ENCODE measurements around the gene GPC6. TPM values are rescaled to one million over a fixed set of nuclear protein-coding genes. Genes with fewer than 3 reads are reported as not detected.

GPC6 gene
- polyA plus RNA-seq, 1 donor from 2014 or later: 9.0 TPM

DNA sequence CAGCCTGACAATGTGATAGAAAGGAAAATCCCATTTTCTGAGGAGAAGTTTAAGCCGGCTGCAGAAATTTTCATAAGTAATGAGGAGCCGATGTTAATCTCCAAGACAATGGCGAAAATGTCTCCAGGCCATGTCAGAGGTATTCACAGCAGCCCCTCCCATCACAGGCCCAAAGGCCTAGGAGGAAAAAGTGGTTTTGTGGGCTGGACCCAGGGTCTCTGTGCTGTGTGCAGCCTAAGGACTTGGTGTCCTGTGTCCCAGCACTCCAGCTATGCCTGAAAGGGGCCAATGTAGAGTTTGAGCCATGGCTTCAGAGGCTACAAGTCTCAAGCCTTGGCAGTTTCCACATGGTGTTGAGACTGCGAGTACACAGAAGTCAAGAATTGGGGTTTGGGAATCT lies 32.9 kb upstream of the GPC6 start:
- Histone ChIP-seq H3K9ac (ENCODE audit: low read length) (no peak overlapping the region), H3K36me3 (ENCODE audit: insufficient read depth, low read length) (no peaks in the 10 kb centered on the region), H3F3A (ENCODE audit: insufficient read depth, low read length, poor library complexity, severe bottlenecking) (no peaks in the 10 kb centered on the region), H3K9me2 (ENCODE audit: insufficient read depth, low read length) (no peaks in the 10 kb centered on the region), H3K4me2 (ENCODE audit: low read length) (no peak overlapping the region), H2AFZ (ENCODE audit: low read depth, low read length) (no peak overlapping the region), H3K79me2 (replicated peaks; ENCODE audit: insufficient read depth, low read length) (no peaks in the 10 kb centered on the region), H4K20me1 (ENCODE audit: insufficient read depth) (no peaks in the 10 kb centered on the region), H3K27ac (ENCODE audit: low read length) (no peak overlapping the region), H3K9me3 (ENCODE audit: low read length) (no peaks in the 10 kb centered on the region), H3K27me3 (ENCODE audit: insufficient read depth, low read depth, low read length) (no peaks in the 10 kb centered on the region), H3K4me3 (ENCODE audit: low read length) (no peak overlapping the region)
- TF ChIP-seq SMC3 (conservative IDR thresholded peaks at IDR 0.05; ENCODE audit: poor library complexity) (no peak), EP300 (conservative IDR thresholded peaks at IDR 0.05; ENCODE audit: poor library complexity, severe bottlenecking) (no peak), POLR2AphosphoS5 (IDR thresholded peaks at IDR 0.05) (no peak), MXI1 (conservative IDR thresholded peaks at IDR 0.05; ENCODE audit: poor library complexity, severe bottlenecking) (no peak), EZH2 (IDR thresholded peaks at IDR 0.05; ENCODE audit: borderline replicate concordance, insufficient read depth, low read length, poor library complexity, severe bottlenecking) (no peak), RAD21 (conservative IDR thresholded peaks at IDR 0.05) (no peak), TAF1 (IDR thresholded peaks at IDR 0.05; ENCODE audit: low read depth) (no peak)
- TF ChIP-seq, protein P1, sequence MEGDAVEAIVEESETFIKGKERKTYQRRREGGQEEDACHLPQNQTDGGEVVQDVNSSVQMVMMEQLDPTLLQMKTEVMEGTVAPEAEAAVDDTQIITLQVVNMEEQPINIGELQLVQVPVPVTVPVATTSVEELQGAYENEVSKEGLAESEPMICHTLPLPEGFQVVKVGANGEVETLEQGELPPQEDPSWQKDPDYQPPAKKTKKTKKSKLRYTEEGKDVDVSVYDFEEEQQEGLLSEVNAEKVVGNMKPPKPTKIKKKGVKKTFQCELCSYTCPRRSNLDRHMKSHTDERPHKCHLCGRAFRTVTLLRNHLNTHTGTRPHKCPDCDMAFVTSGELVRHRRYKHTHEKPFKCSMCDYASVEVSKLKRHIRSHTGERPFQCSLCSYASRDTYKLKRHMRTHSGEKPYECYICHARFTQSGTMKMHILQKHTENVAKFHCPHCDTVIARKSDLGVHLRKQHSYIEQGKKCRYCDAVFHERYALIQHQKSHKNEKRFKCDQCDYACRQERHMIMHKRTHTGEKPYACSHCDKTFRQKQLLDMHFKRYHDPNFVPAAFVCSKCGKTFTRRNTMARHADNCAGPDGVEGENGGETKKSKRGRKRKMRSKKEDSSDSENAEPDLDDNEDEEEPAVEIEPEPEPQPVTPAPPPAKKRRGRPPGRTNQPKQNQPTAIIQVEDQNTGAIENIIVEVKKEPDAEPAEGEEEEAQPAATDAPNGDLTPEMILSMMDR (IDR thresholded peaks at IDR 0.05; ENCODE audit: poor library complexity, severe bottlenecking): no peak
- TF ChIP-seq, protein P2, sequence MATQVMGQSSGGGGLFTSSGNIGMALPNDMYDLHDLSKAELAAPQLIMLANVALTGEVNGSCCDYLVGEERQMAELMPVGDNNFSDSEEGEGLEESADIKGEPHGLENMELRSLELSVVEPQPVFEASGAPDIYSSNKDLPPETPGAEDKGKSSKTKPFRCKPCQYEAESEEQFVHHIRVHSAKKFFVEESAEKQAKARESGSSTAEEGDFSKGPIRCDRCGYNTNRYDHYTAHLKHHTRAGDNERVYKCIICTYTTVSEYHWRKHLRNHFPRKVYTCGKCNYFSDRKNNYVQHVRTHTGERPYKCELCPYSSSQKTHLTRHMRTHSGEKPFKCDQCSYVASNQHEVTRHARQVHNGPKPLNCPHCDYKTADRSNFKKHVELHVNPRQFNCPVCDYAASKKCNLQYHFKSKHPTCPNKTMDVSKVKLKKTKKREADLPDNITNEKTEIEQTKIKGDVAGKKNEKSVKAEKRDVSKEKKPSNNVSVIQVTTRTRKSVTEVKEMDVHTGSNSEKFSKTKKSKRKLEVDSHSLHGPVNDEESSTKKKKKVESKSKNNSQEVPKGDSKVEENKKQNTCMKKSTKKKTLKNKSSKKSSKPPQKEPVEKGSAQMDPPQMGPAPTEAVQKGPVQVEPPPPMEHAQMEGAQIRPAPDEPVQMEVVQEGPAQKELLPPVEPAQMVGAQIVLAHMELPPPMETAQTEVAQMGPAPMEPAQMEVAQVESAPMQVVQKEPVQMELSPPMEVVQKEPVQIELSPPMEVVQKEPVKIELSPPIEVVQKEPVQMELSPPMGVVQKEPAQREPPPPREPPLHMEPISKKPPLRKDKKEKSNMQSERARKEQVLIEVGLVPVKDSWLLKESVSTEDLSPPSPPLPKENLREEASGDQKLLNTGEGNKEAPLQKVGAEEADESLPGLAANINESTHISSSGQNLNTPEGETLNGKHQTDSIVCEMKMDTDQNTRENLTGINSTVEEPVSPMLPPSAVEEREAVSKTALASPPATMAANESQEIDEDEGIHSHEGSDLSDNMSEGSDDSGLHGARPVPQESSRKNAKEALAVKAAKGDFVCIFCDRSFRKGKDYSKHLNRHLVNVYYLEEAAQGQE (IDR thresholded peaks at IDR 0.05; ENCODE audit: borderline replicate concordance): no peak

DNA sequence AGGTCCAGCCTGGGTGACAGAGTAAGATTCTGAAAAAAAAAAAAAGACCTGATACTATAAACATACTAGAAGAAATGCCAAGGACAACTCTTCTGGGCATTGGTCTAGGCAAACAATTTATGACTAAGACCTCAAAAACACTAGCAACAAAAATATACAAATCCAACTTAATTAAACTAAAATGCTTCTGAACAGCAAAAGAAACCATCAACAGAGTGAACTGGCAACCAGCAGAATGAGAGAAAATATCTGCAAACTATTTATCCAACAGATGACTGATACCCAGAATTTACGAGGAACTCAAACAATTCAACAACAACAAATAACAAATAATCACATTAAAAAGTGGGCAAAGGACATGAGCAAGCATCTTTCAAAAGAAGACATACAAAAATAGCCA lies 26.8 kb upstream of the GPC6 start:
- Histone ChIP-seq H3K9ac (ENCODE audit: low read length) (no peak overlapping the region), H3K4me3 (ENCODE audit: low read length) (no peak overlapping the region), H3K27ac (ENCODE audit: low read length) (no peak overlapping the region), H2AFZ (ENCODE audit: low read depth, low read length) (no peak overlapping the region), H3K79me2 (replicated peaks; ENCODE audit: insufficient read depth, low read length) (no peaks in the 10 kb centered on the region), H3F3A (ENCODE audit: insufficient read depth, low read length, poor library complexity, severe bottlenecking) (no peaks in the 10 kb centered on the region), H3K36me3 (ENCODE audit: insufficient read depth, low read length) (no peaks in the 10 kb centered on the region), H3K4me2 (ENCODE audit: low read length) (no peak overlapping the region), H4K20me1 (ENCODE audit: insufficient read depth) (no peaks in the 10 kb centered on the region), H3K9me3 (ENCODE audit: low read length) (no peaks in the 10 kb centered on the region), H3K9me2 (ENCODE audit: insufficient read depth, low read length) (no peaks in the 10 kb centered on the region), H3K27me3 (ENCODE audit: insufficient read depth, low read depth, low read length) (no peaks in the 10 kb centered on the region)
- TF ChIP-seq SMC3 (conservative IDR thresholded peaks at IDR 0.05; ENCODE audit: poor library complexity): no peak
- TF ChIP-seq, protein P2 (IDR thresholded peaks at IDR 0.05; ENCODE audit: borderline replicate concordance): no peak

All from neural cell (in vitro differentiated cells).